PC-9 (cell line): Measurements from ENCODE around the gene CTBP2. TPM values are rescaled to one million over a fixed set of nuclear protein-coding genes. Genes with fewer than 3 reads are reported as not detected.

Source experiments
- BruUV-seq: library from RNA; stranded (reverse); fragments of 400-500 nt; replicated peaks from 2 replicates; lab custom pipeline; 2021; lab: Mats Ljungman, UMichigan
- CTCF ChIA-PET: fragments of 300-600 bp; sonication (Branson Sonifier 250); formaldehyde crosslinking; loops from one replicate; lab custom pipeline; 2022; ENCODE audit warnings: antibody characterized with exemption; lab: Charles Lee
- POLR2A ChIA-PET: fragments of 300-600 bp; sonication (Branson Sonifier 250); formaldehyde crosslinking; loops from one replicate; lab custom pipeline; 2022; ENCODE audit warnings: antibody characterized with exemption; ENCODE audit not compliant: unreplicated experiment; lab: Charles Lee
- DNase-seq, 2 experiments: peaks; one replicate each; pipeline versions ENCODE4 v3.0.0 to v3.0.0-alpha.2; 2015 to 2022; ENCODE audit warnings: mixed read lengths in 1 of 2
- H2AFZ ChIP-seq: fragments of 200-600 bp; sonication (generic); 2 replicates; pipeline ENCODE4 v1.8.1; 2017; ENCODE audit warnings: antibody characterized with exemption
- H3F3A ChIP-seq: fragments of 200-600 bp; sonication (generic); 2 replicates; pipeline ENCODE4 v1.8.1; 2017; ENCODE audit warnings: antibody characterized with exemption, mild to moderate bottlenecking, low read depth; ENCODE audit not compliant: insufficient read depth
- H3K27ac ChIP-seq: fragments of 200-600 bp; sonication (generic); 2 replicates; pipeline ENCODE4 v1.6.1; 2016; ENCODE audit warnings: mixed run types
- H3K27me3 ChIP-seq: fragments of 200-600 bp; sonication (generic); 2 replicates; pipeline ENCODE4 v1.6.1; 2016; ENCODE audit warnings: low read depth, mixed run types; ENCODE audit not compliant: insufficient read depth
- H3K36me3 ChIP-seq: fragments of 200-600 bp; sonication (generic); 2 replicates; pipeline ENCODE4 v1.6.1; 2016; ENCODE audit warnings: low read depth, mixed run types
- H3K4me1 ChIP-seq: fragments of 200-600 bp; sonication (generic); replicated peaks from 2 replicates; pipeline ENCODE4 v1.6.1; 2016; ENCODE audit warnings: mixed run types; ENCODE audit not compliant: insufficient read depth
- H3K4me2 ChIP-seq: fragments of 200-600 bp; sonication (generic); 2 replicates; pipeline ENCODE4 v1.6.1; 2017; ENCODE audit warnings: mixed run types
- H3K4me3 ChIP-seq: fragments of 200-600 bp; sonication (generic); 2 replicates; pipeline ENCODE4 v1.6.1; 2016; ENCODE audit warnings: mixed run types
- H3K79me2 ChIP-seq: fragments of 200-600 bp; sonication (generic); 2 replicates; pipeline ENCODE4 v1.6.1; 2017; ENCODE audit warnings: low read depth, mixed run types
- H3K9me2 ChIP-seq: fragments of 200-600 bp; sonication (generic); 2 replicates; pipeline ENCODE4 v1.8.1; 2017; ENCODE audit warnings: mild to moderate bottlenecking; ENCODE audit not compliant: insufficient read depth
- H3K9me3 ChIP-seq: fragments of 200-600 bp; sonication (generic); 2 replicates; pipeline ENCODE4 v1.8.1; 2016; ENCODE audit warnings: low read depth; ENCODE audit not compliant: insufficient read depth
- H4K20me1 ChIP-seq: fragments of 200-600 bp; sonication (generic); 2 replicates; pipeline ENCODE4 v1.8.1; 2017; ENCODE audit not compliant: insufficient read depth
- EZH2 ChIP-seq: fragments of 200-600 bp; sonication (generic); IDR thresholded peaks from 2 replicates; pipeline ENCODE4 v1.8.0; 2017; ENCODE audit warnings: antibody characterized with exemption, low read depth
- intact Hi-C: fragments of 100-400 bp; cut with micrococcal nuclease; formaldehyde crosslinking; loops from one replicate; pipeline ENCODE4 v1.10.0; 2022; ENCODE audit not compliant: unreplicated experiment
- total RNA-seq: library from RNA; stranded (reverse); gene quantifications from 2 replicates; pipeline ENCODE4 v1.2.3, GENCODE V29; 2021
- TF ChIP-seq, protein P1 (sequence below): fragments of 200-600 bp; sonication (generic); conservative IDR thresholded peaks from 2 replicates; pipeline ENCODE4 v1.6.1; 2017; ENCODE audit warnings: mixed run types, antibody characterized with exemption, mild to moderate bottlenecking, moderate library complexity

Gene CTBP2
- total RNA-seq, 1 experiment from 2014 or later, result 60.5 TPM

DNA sequence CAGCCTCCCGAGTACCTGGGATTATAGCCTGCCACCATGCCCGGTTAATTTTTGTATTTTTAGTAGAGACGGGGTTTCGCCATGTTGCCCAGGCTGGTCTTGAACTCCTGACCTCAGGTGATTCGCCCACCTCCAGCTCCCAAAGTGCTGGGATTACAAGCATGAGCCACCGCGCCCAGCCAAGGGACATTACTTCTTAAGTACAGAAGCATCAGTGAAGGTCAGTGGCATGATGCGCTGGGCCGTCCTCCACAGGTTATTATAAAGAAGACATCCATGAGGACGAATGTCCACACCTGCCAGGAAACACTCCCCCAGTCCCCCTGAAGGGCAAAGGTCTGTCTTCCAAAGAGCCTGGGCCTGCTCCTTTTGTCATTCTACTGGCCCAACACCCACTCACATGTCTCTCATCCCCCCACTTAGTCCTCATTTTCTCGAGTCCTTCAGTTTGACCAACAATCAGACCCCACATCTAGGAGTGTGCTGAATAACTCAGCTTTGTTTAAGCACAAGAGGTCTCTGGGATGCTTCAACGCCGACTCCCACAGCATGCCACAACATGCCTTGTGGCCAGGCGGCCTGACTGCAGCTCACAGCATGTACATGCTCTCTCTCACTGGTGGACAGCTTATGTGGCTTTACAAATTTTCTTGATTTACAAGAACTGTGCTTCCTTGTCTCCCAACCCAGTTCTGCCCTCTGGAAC lies 73.0 kb downstream of the CTBP2 start:
- peaks cover 53% of the 10 kb centered on the region for H3K79me2 ChIP-seq
- ChIA-PET POLR2A (no interaction called here), CTCF (no interaction called here)
- H4K20me1 ChIP-seq, result peaks cover 28% of the 10 kb centered on the region
- no peaks in the 10 kb centered on the region for H3K27me3 ChIP-seq
- peaks cover 9% of the 10 kb centered on the region; the same call in 1 of the 2 replicates for H3K36me3 ChIP-seq
- no peak overlapping the region for H2AFZ ChIP-seq
- DNase-seq, result no peak
- BruUV-seq, result no TSS peak
- no peaks in the 10 kb centered on the region for H3F3A ChIP-seq
- no peak overlapping the region for H3K4me2 ChIP-seq
- no peak for TF ChIP-seq EZH2
- TF ChIP-seq, protein P1, sequence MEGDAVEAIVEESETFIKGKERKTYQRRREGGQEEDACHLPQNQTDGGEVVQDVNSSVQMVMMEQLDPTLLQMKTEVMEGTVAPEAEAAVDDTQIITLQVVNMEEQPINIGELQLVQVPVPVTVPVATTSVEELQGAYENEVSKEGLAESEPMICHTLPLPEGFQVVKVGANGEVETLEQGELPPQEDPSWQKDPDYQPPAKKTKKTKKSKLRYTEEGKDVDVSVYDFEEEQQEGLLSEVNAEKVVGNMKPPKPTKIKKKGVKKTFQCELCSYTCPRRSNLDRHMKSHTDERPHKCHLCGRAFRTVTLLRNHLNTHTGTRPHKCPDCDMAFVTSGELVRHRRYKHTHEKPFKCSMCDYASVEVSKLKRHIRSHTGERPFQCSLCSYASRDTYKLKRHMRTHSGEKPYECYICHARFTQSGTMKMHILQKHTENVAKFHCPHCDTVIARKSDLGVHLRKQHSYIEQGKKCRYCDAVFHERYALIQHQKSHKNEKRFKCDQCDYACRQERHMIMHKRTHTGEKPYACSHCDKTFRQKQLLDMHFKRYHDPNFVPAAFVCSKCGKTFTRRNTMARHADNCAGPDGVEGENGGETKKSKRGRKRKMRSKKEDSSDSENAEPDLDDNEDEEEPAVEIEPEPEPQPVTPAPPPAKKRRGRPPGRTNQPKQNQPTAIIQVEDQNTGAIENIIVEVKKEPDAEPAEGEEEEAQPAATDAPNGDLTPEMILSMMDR, result no peak
- H3K9me3 ChIP-seq, result no peaks in the 10 kb centered on the region
- H3K27ac ChIP-seq, result no peak overlapping the region
- H3K9me2 ChIP-seq, result no peaks in the 10 kb centered on the region
- H3K4me3 ChIP-seq, result no peak overlapping the region
- intact Hi-C loops, result no loop called here
- H3K4me1 ChIP-seq, result no peaks in the 10 kb centered on the region

DNA sequence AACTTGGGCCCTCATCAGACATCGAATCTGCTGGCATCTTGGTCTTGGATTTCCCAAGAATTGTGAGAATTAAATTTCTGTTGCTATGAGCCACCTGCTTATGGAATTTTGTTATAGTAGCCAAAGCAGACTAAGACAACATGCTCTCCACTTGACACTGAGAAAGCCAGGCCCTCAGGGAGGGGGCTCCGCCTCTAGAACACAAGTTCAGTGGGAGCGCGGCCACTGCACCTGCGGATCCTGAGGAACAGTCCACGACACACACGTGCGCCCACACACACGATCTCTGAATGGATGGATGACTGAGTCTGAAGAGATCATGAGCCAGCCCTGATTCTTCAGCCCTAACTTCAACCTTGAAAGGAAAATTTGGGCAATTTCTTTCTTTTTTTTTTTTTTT lies 73.7 kb downstream of the CTBP2 start:
- Histone ChIP-seq H3K27me3 (no peaks in the 10 kb centered on the region), H3K9me3 (no peaks in the 10 kb centered on the region), H3K9me2 (no peaks in the 10 kb centered on the region), H3K27ac (no peak overlapping the region), H3K36me3 (peaks cover 9% of the 10 kb centered on the region; the same call in 1 of the 2 replicates), H3K4me2 (no peak overlapping the region), H4K20me1 (peaks cover 22% of the 10 kb centered on the region), H3K79me2 (peaks cover 56% of the 10 kb centered on the region), H2AFZ (no peak overlapping the region), H3F3A (no peaks in the 10 kb centered on the region), H3K4me1 (no peaks in the 10 kb centered on the region), H3K4me3 (no peak overlapping the region)
- POLR2A ChIA-PET, result no interaction called here
- CTCF ChIA-PET, result no interaction called here
- intact Hi-C loops, result no loop called here
- no peak for DNase-seq
- BruUV-seq, result no TSS peak
- no peak for TF ChIP-seq EZH2
- TF ChIP-seq, protein P1, result no peak

- Histone ChIP-seq H3F3A (no peaks in the 10 kb centered on the region), H2AFZ (no peak overlapping the region), H3K79me2 (peaks cover 56% of the 10 kb centered on the region), H4K20me1 (peaks cover 27% of the 10 kb centered on the region), H3K27me3 (no peaks in the 10 kb centered on the region), H3K9me3 (no peaks in the 10 kb centered on the region), H3K27ac (0 out of 2 replicates have a peak overlapping the region, but pooled peaks have one; percentile 3), H3K4me3 (no peak overlapping the region), H3K36me3 (peaks cover 9% of the 10 kb centered on the region; the same call in 1 of the 2 replicates), H3K4me2 (no peak overlapping the region), H3K9me2 (no peaks in the 10 kb centered on the region), H3K4me1 (no peaks in the 10 kb centered on the region)
- no TSS peak for BruUV-seq
- intact Hi-C loops, result loop anchor here (2.0 kb wide), 1 partner anchor 37 kb away; no protein-coding TSS in a partner anchor
- POLR2A ChIA-PET, result interaction anchor here (0.6 kb wide), 2 partner anchors 40 to 358 kb away, joined by 7 read pairs; no protein-coding TSS in a partner anchor
- CTCF ChIA-PET, result interaction anchor here (0.6 kb wide), 1 partner anchor 78 kb away, joined by 3 read pairs; no protein-coding TSS in a partner anchor
- no peak for TF ChIP-seq EZH2
- TF ChIP-seq, protein P1, result no peak
- DNase-seq, result peak in 1 of 2 experiments; percentile 48
These were observed 74.9 kb downstream of the CTBP2 start for GRCh38 chr10:125085258-125086054.
